GM12878 (cell line): Measurements from ENCODE around the gene RAMP1. TPM values are rescaled to one million over a fixed set of nuclear protein-coding genes. Genes with fewer than 3 reads are reported as not detected.

Source experiments
- ATAC-seq: fragments of 200-7000 bp; cut with Tn5 transposase; 3 replicates; pipeline ENCODE4 v1.9.1; 2020; ENCODE audit warnings: mild to moderate bottlenecking, moderate library complexity
- BruUV-seq: library from RNA; stranded (reverse); fragments of 400-500 nt; replicated peaks from 2 replicates; lab custom pipeline; 2021; lab: Mats Ljungman, UMichigan
- CTCF ChIA-PET: fragments of 300-600 bp; sonication (Branson Sonifier 250); formaldehyde crosslinking; extraction: SDS; loops from one replicate; lab custom pipeline; 2021; ENCODE audit warnings: inconsistent platforms; lab: Yijun Ruan, JAX
- POLR2A ChIA-PET: fragments of 350-600 bp; formaldehyde crosslinking; extraction: SDS; loops from one replicate; lab custom pipeline; 2021; ENCODE audit warnings: inconsistent platforms; lab: Charles Lee
- RAD21 ChIA-PET: fragments of 300-600 bp; sonication (Branson Sonifier 250); formaldehyde crosslinking; loops from one replicate; lab custom pipeline; 2023; ENCODE audit warnings: antibody characterized with exemption; ENCODE audit not compliant: unreplicated experiment; lab: Charles Lee
- SMC1A ChIA-PET: fragments of 300-600 bp; sonication (Branson Sonifier 250); formaldehyde crosslinking; loops from one replicate; lab custom pipeline; 2023; ENCODE audit not compliant: unreplicated experiment, uncharacterized antibody; lab: Charles Lee
- DNase-seq: peaks from one replicate; pipeline ENCODE4 v3.0.0-alpha.2; 2011; ENCODE audit warnings: low read depth, low spot score
- FAIRE-seq: peaks from 3 replicates; lab custom pipeline; 2011; peaks lifted over from hg19 to GRCh38; lab: Jason Lieb, UNC
- H2AFZ ChIP-seq: 2 replicates; pipeline ENCODE4 v1.6.0; 2011; ENCODE audit warnings: low read depth, low read length, control low read depth; ENCODE audit not compliant: control insufficient read depth
- H3K27ac ChIP-seq: 2 replicates; pipeline ENCODE4 v1.5.1; 2011; ENCODE audit warnings: control low read depth; ENCODE audit not compliant: control insufficient read depth, insufficient read depth
- H3K27me3 ChIP-seq, 2 experiments: replicated peaks in 1 of 2; 2 replicates each; pipeline versions ENCODE4 v1.6.0 to v1.6.1; 2011; ENCODE audit warnings: low read length in 1 of 2; ENCODE audit not compliant: control insufficient read depth in 2 of 2, insufficient read depth in 2 of 2
- H3K36me3 ChIP-seq, 2 experiments: 2 replicates each; pipeline ENCODE4 v1.5.1; 2011; ENCODE audit warnings: low read length in 1 of 2; ENCODE audit not compliant: control insufficient read depth in 2 of 2, insufficient read depth in 2 of 2
- H3K4me1 ChIP-seq: 2 replicates; pipeline ENCODE4 v1.6.1; 2011; ENCODE audit warnings: mild to moderate bottlenecking, low read length, moderate library complexity, mixed read lengths; ENCODE audit not compliant: control insufficient read depth, insufficient read depth
- H3K4me2 ChIP-seq: 2 replicates; pipeline ENCODE4 v1.6.0; 2011; ENCODE audit warnings: control low read depth; ENCODE audit not compliant: control insufficient read depth, insufficient read depth
- H3K4me3 ChIP-seq: fragments of 200-600 bp; sonication (generic); 2 replicates; pipeline ENCODE4 v1.5.1; 2016
- H3K79me2 ChIP-seq: 2 replicates; pipeline ENCODE4 v1.6.0; 2011; ENCODE audit warnings: low read length; ENCODE audit not compliant: control insufficient read depth, insufficient read depth
- H3K9ac ChIP-seq: 2 replicates; pipeline ENCODE4 v1.8.0; 2011; ENCODE audit warnings: low read length, control low read depth, mixed read lengths; ENCODE audit not compliant: control insufficient read depth, insufficient read depth
- H3K9me3 ChIP-seq: replicated peaks from 3 replicates; pipeline ENCODE4 v1.5.1; 2011; ENCODE audit warnings: mild to moderate bottlenecking, low read length; ENCODE audit not compliant: control insufficient read depth, insufficient read depth
- H4K20me1 ChIP-seq: 2 replicates; pipeline ENCODE4 v1.6.0; 2011; ENCODE audit not compliant: control insufficient read depth, insufficient read depth
- ASH2L ChIP-seq: fragments of 300-600, 200-600 bp; sonication (generic); IDR thresholded peaks from 2 replicates; pipeline ENCODE4 v1.6.1; 2017; ENCODE audit warnings: low read depth, mild to moderate bottlenecking, borderline replicate concordance
- CBX5 ChIP-seq: sonication (generic); IDR thresholded peaks from 2 replicates; pipeline ENCODE4 v1.6.1; 2016; ENCODE audit warnings: low read depth, moderate library complexity, mild to moderate bottlenecking, inconsistent platforms
- CREM ChIP-seq: IDR thresholded peaks from 2 replicates; pipeline ENCODE4 v1.6.1; 2014; ENCODE audit warnings: antibody characterized with exemption, low read depth
- NBN ChIP-seq: fragments of 450-650 bp; IDR thresholded peaks from 2 replicates; pipeline ENCODE4 v1.6.1; 2016
- NKRF ChIP-seq: fragments of 450-650 bp; conservative IDR thresholded peaks from 2 replicates; pipeline ENCODE4 v1.6.1; 2017; ENCODE audit warnings: mild to moderate bottlenecking, moderate library complexity
- NR2C1 ChIP-seq: fragments of 450-650 bp; IDR thresholded peaks from 2 replicates; pipeline ENCODE4 v1.6.1; 2017; ENCODE audit warnings: antibody characterized with exemption, mild to moderate bottlenecking, moderate library complexity
- POLR2AphosphoS5 ChIP-seq: IDR thresholded peaks from 2 replicates; pipeline ENCODE4 v1.6.1; 2011; ENCODE audit warnings: mild to moderate bottlenecking, low read length, inconsistent platforms
- SMAD1 ChIP-seq: fragments of 450-650 bp; IDR thresholded peaks from 2 replicates; pipeline ENCODE4 v1.6.1; 2018; ENCODE audit warnings: mild to moderate bottlenecking, low read depth; ENCODE audit not compliant: partially characterized antibody
- STAT3 ChIP-seq: IDR thresholded peaks from 2 replicates; pipeline ENCODE4 v1.6.1; 2011; ENCODE audit warnings: low read depth, low read length, improper control_type of control experiment
- TBL1XR1 ChIP-seq: IDR thresholded peaks from 2 replicates; pipeline ENCODE4 v1.6.1; 2012; ENCODE audit warnings: low read depth, low read length, improper control_type of control experiment
- ZNF384 ChIP-seq: IDR thresholded peaks from 2 replicates; pipeline ENCODE4 v1.6.1; 2012; ENCODE audit warnings: low read depth, mild to moderate bottlenecking, low read length, improper control_type of control experiment, borderline replicate concordance
- ZNF622 ChIP-seq: fragments of 450-650 bp; IDR thresholded peaks from 2 replicates; pipeline ENCODE4 v1.6.1; 2017; ENCODE audit warnings: mild to moderate bottlenecking, inconsistent platforms
- in situ Hi-C: fragments of 300-500 bp; cut with MboI; formaldehyde crosslinking; loops from 9 replicates; pipeline ENCODE4 v1.14.3; 2018; ENCODE audit warnings: mixed read lengths
- intact Hi-C: fragments of 100-400 bp; cut with micrococcal nuclease; formaldehyde crosslinking; loops from one replicate; pipeline ENCODE4 v1.14.2; 2022; ENCODE audit not compliant: unreplicated experiment
- polyA plus RNA-seq, 11 experiments: library from polyadenylated mRNA; depleted of rRNA in 4 of 11; unstranded in 6 of 11; stranded (reverse) in 5 of 11; fragments of >200 nt; fragmentation: Nextera tagmentation in 4 of 11; fragmentation: Illumina TruSeq in 1 of 11; extraction: Ambion mirVana in 4 of 11; extraction: Trizol in 1 of 11; gene quantifications; 1 replicate in 1 of 11; 2 replicates in 10 of 11; pipeline versions ENCODE4 v1.2.1 to v1.2.3, GENCODE V29; 2011 to 2016; ENCODE audit warnings: inconsistent platforms in 2 of 11, missing spikeins in 2 of 11, low read depth in 1 of 11
- total RNA-seq, 4 experiments: library from RNA; depleted of rRNA in 3 of 4; stranded (reverse); fragments of >200 nt in 3 of 4; fragmentation: Illumina TruSeq in 1 of 4; extraction: Trizol in 1 of 4; gene quantifications; 2 replicates each; pipeline versions ENCODE4 v1.2.1 to v1.2.3, GENCODE V29; 2013 to 2021
- TF ChIP-seq, protein P1 (sequence below): fragments of 450-650 bp; IDR thresholded peaks from 2 replicates; pipeline ENCODE4 v1.6.1; 2014; ENCODE audit warnings: mild to moderate bottlenecking
- TF ChIP-seq, protein P2 (sequence below): fragments of 450-650 bp; IDR thresholded peaks from 2 replicates; pipeline ENCODE4 v1.6.1; 2017; ENCODE audit warnings: mild to moderate bottlenecking, low read depth, inconsistent platforms; ENCODE audit not compliant: poor library complexity, severe bottlenecking
- TF ChIP-seq, protein P3 (sequence below): IDR thresholded peaks from 2 replicates; pipeline ENCODE4 v1.6.1; 2012; ENCODE audit warnings: low read depth, low read length, improper control_type of control experiment
- TF ChIP-seq, protein P4 (sequence below): IDR thresholded peaks from 2 replicates; pipeline ENCODE4 v1.6.1; 2011; ENCODE audit warnings: borderline replicate concordance, low read depth, mild to moderate bottlenecking, moderate library complexity, mixed read lengths, low read length; ENCODE audit not compliant: insufficient read depth; ENCODE audit errors: extremely low read length

The RAMP1 gene
- total and polyA plus RNA-seq, 10 of the 15 experiments (the other 5 are each of a cell fraction or from before 2014, with no cell fraction given), result 0.11 to 0.19 (median 0.12) TPM; not detected in 7

DNA sequence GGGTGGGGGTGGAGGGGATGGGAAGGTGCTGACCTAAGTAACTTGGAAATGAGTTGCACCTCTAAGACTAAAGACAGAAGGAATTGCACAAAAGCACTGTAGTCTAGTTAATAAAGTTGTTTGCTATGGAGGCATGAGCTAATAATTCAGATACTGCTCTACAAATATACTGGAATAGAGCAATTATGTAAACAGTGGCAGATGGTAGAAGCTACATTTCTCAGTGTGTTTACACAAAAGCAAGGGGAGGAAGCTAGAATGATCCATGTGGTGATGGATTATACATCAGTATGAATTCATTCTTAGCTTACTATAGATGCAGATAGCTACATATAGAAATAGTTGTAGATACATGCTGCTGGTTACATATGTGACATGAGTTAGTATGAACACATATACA lies 79.8 kb downstream of the RAMP1 start:
- H4K20me1 ChIP-seq, result no peaks in the 10 kb centered on the region
- H3K36me3 ChIP-seq, result no peaks in the 10 kb centered on the region
- no peak for FAIRE-seq
- no peak overlapping the region for H3K4me2 ChIP-seq
- POLR2A ChIA-PET, result no interaction called here
- no peaks in the 10 kb centered on the region; a peak in 1 of 4 replicates for H3K27me3 ChIP-seq
- H3K4me3 ChIP-seq, result no peak overlapping the region
- H3K27ac ChIP-seq, result no peak overlapping the region
- H3K9me3 ChIP-seq, result peaks cover under 1% of the 10 kb centered on the region; the same call in 2 of the 3 replicates
- no peaks in the 10 kb centered on the region for H3K4me1 ChIP-seq
- RAD21 ChIA-PET, result interaction anchor here (0.6 to 1.0 kb wide), 2 partner anchors 12 to 31 kb away, joined by 3 read pairs; no protein-coding TSS in a partner anchor
- no peaks in the 10 kb centered on the region for H3K79me2 ChIP-seq
- SMC1A ChIA-PET, result interaction anchor here (0.6 to 1.1 kb wide), 3 partner anchors 12 to 120 kb away, joined by 3 to 6 read pairs (median 3); no protein-coding TSS in a partner anchor
- BruUV-seq, result no TSS peak
- CTCF ChIA-PET, result interaction anchor here (0.6 to 1.6 kb wide), 4 partner anchors 12 to 78 kb away, joined by 3 read pairs; no protein-coding TSS in a partner anchor
- no peak for DNase-seq
- no peak overlapping the region; the same call in 1 of the 2 replicates for H2AFZ ChIP-seq
- in situ Hi-C loops, result no loop called here
- ATAC-seq, result no peak
- no peak overlapping the region for H3K9ac ChIP-seq
- intact Hi-C loops, result no loop called here
- TF ChIP-seq POLR2AphosphoS5 (no peak), NBN (no peak), ASH2L (no peak), SMAD1 (no peak), CBX5 (no peak), NR2C1 (no peak), TBL1XR1 (no peak), ZNF622 (no peak), CREM (no peak), ZNF384 (no peak), NKRF (no peak), STAT3 (no peak)
- TF ChIP-seq, protein P1, sequence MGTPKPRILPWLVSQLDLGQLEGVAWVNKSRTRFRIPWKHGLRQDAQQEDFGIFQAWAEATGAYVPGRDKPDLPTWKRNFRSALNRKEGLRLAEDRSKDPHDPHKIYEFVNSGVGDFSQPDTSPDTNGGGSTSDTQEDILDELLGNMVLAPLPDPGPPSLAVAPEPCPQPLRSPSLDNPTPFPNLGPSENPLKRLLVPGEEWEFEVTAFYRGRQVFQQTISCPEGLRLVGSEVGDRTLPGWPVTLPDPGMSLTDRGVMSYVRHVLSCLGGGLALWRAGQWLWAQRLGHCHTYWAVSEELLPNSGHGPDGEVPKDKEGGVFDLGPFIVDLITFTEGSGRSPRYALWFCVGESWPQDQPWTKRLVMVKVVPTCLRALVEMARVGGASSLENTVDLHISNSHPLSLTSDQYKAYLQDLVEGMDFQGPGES, result no peak
- TF ChIP-seq, protein P2, sequence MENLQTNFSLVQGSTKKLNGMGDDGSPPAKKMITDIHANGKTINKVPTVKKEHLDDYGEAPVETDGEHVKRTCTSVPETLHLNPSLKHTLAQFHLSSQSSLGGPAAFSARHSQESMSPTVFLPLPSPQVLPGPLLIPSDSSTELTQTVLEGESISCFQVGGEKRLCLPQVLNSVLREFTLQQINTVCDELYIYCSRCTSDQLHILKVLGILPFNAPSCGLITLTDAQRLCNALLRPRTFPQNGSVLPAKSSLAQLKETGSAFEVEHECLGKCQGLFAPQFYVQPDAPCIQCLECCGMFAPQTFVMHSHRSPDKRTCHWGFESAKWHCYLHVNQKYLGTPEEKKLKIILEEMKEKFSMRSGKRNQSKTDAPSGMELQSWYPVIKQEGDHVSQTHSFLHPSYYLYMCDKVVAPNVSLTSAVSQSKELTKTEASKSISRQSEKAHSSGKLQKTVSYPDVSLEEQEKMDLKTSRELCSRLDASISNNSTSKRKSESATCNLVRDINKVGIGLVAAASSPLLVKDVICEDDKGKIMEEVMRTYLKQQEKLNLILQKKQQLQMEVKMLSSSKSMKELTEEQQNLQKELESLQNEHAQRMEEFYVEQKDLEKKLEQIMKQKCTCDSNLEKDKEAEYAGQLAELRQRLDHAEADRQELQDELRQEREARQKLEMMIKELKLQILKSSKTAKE, result no peak
- TF ChIP-seq, protein P3, sequence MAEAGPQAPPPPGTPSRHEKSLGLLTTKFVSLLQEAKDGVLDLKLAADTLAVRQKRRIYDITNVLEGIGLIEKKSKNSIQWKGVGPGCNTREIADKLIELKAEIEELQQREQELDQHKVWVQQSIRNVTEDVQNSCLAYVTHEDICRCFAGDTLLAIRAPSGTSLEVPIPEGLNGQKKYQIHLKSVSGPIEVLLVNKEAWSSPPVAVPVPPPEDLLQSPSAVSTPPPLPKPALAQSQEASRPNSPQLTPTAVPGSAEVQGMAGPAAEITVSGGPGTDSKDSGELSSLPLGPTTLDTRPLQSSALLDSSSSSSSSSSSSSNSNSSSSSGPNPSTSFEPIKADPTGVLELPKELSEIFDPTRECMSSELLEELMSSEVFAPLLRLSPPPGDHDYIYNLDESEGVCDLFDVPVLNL, result no peak
- TF ChIP-seq, protein P4, sequence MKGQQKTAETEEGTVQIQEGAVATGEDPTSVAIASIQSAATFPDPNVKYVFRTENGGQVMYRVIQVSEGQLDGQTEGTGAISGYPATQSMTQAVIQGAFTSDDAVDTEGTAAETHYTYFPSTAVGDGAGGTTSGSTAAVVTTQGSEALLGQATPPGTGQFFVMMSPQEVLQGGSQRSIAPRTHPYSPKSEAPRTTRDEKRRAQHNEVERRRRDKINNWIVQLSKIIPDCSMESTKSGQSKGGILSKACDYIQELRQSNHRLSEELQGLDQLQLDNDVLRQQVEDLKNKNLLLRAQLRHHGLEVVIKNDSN, result no peak
